ENCODE measurements around the gene EMC10.

DNA sequence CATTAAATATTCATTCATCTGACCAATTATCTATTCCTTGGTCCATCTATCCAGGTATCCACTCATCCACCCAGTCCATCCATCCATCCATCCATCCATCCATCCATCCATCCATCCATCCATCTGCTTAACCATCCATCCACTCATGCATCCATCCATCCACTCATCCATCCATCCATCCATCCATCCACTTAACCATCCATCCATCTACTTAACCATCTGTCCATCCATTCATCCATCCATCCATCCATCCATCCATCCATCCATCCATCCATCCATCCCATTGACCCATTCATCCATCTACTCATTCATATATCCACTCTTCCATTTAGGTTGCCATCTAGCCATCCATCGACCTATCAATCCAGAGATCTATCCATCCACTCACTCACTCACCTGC, 32.2 kb upstream of the EMC10 start:
- TF ChIP-seq POLR2A (IDR thresholded peaks at IDR 0.05; ENCODE audit: low read depth, low read length) (no peak), POLR2AphosphoS5 (IDR thresholded peaks at IDR 0.05; ENCODE audit: insufficient read depth, low read depth, low read length) (no peak), JUN (IDR thresholded peaks at IDR 0.05; ENCODE audit: borderline replicate concordance, insufficient read depth, insufficient read length, low read depth) (no peak), FOS (IDR thresholded peaks at IDR 0.05; ENCODE audit: borderline replicate concordance, insufficient read depth, low read length) (no peak), EZH2 (IDR thresholded peaks at IDR 0.05; ENCODE audit: borderline replicate concordance, low read depth, low read length, severe bottlenecking) (no peak), GATA2 (IDR thresholded peaks at IDR 0.05; ENCODE audit: insufficient read depth, insufficient read length, low read depth, low read length) (no peak)
- TF ChIP-seq, protein P1, sequence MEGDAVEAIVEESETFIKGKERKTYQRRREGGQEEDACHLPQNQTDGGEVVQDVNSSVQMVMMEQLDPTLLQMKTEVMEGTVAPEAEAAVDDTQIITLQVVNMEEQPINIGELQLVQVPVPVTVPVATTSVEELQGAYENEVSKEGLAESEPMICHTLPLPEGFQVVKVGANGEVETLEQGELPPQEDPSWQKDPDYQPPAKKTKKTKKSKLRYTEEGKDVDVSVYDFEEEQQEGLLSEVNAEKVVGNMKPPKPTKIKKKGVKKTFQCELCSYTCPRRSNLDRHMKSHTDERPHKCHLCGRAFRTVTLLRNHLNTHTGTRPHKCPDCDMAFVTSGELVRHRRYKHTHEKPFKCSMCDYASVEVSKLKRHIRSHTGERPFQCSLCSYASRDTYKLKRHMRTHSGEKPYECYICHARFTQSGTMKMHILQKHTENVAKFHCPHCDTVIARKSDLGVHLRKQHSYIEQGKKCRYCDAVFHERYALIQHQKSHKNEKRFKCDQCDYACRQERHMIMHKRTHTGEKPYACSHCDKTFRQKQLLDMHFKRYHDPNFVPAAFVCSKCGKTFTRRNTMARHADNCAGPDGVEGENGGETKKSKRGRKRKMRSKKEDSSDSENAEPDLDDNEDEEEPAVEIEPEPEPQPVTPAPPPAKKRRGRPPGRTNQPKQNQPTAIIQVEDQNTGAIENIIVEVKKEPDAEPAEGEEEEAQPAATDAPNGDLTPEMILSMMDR (IDR thresholded peaks at IDR 0.05; ENCODE audit: extremely low read depth in 1 of 2, insufficient read depth in 1 of 2, low read depth in 1 of 2, low read length in 2 of 2) = no peak
- TF ChIP-seq, protein P2, sequence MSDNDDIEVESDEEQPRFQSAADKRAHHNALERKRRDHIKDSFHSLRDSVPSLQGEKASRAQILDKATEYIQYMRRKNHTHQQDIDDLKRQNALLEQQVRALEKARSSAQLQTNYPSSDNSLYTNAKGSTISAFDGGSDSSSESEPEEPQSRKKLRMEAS (IDR thresholded peaks at IDR 0.05; ENCODE audit: insufficient read depth, insufficient read length) = no peak
